Epithelial cell of esophagus (primary cell): ENCODE data around the gene STAT1.
A peak's percentile ranks its signal among the peaks of the same experiment; 100 is the strongest.

Experiments used
- DNase-seq: peaks from one replicate; pipeline ENCODE4 v3.0.0; 2010; ENCODE audit warnings: low read depth
- H3K4me3 ChIP-seq: 2 replicates; pipeline ENCODE4 v1.5.1; 2011; ENCODE audit warnings: mild to moderate bottlenecking, low read length, control low read depth
- TF ChIP-seq, protein P1 (sequence below): IDR thresholded peaks from 2 replicates; pipeline ENCODE4 v1.5.1; 2011; ENCODE audit warnings: low read depth, mild to moderate bottlenecking, low read length, control low read depth, inconsistent platforms; ENCODE audit not compliant: insufficient read depth; ENCODE audit errors: missing control alignments

STAT1 gene

GRCh38 chr2:191009541-191010374, 4.2 kb downstream of the STAT1 start:
- TF ChIP-seq, protein P1, sequence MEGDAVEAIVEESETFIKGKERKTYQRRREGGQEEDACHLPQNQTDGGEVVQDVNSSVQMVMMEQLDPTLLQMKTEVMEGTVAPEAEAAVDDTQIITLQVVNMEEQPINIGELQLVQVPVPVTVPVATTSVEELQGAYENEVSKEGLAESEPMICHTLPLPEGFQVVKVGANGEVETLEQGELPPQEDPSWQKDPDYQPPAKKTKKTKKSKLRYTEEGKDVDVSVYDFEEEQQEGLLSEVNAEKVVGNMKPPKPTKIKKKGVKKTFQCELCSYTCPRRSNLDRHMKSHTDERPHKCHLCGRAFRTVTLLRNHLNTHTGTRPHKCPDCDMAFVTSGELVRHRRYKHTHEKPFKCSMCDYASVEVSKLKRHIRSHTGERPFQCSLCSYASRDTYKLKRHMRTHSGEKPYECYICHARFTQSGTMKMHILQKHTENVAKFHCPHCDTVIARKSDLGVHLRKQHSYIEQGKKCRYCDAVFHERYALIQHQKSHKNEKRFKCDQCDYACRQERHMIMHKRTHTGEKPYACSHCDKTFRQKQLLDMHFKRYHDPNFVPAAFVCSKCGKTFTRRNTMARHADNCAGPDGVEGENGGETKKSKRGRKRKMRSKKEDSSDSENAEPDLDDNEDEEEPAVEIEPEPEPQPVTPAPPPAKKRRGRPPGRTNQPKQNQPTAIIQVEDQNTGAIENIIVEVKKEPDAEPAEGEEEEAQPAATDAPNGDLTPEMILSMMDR, result no peak
- DNase-seq, result peak; percentile 26
- no peak overlapping the region for H3K4me3 ChIP-seq

- no peak for DNase-seq
- no peak overlapping the region for H3K4me3 ChIP-seq
- TF ChIP-seq, protein P1, result no peak
Measured at GRCh38 chr2:191008286-191008685, 5.7 kb downstream of the STAT1 start.

DNA sequence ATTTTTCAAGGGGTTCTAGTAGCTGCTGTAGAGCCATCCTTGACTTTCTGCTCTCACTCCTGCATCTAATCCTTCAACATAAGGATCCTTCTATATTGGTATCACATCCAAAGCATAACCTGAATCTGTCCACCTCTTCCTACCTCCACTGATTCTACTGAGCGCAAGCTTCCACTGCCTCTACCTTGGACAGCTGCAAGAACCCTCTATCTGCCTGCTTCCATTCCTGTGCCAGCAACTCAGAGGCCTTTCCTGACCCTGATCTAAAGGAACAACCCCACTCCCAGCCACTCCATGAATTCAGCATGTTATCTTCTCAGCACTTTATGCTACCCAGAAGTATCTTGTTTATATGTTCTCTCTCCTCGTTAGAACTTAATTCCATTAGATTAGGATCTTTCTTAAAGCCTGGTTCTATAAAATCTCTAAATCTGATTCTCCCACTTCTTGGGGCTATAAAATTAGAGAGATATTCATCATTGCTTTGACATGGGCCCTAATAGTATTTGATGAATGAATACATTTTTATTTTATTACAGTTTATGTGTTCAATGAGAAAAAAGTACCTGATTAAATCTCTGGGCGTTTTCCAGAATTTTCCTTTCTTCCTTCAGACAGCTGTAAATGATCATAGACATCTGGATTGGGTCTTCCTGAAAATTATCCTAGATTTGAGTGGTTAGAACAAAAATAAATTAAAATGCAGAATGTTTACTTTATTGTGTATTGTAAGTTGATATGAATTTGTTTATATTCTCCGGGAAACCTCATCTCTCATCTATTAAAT, 6.8 kb downstream of the STAT1 start:
- no peak overlapping the region for H3K4me3 ChIP-seq
- TF ChIP-seq, protein P1, result no peak
- no peak for DNase-seq

GRCh38 chr2:191006297-191006696, 7.7 kb downstream of the STAT1 start:
- H3K4me3 ChIP-seq, result no peak overlapping the region
- TF ChIP-seq, protein P1, result no peak
- no peak for DNase-seq

DNA sequence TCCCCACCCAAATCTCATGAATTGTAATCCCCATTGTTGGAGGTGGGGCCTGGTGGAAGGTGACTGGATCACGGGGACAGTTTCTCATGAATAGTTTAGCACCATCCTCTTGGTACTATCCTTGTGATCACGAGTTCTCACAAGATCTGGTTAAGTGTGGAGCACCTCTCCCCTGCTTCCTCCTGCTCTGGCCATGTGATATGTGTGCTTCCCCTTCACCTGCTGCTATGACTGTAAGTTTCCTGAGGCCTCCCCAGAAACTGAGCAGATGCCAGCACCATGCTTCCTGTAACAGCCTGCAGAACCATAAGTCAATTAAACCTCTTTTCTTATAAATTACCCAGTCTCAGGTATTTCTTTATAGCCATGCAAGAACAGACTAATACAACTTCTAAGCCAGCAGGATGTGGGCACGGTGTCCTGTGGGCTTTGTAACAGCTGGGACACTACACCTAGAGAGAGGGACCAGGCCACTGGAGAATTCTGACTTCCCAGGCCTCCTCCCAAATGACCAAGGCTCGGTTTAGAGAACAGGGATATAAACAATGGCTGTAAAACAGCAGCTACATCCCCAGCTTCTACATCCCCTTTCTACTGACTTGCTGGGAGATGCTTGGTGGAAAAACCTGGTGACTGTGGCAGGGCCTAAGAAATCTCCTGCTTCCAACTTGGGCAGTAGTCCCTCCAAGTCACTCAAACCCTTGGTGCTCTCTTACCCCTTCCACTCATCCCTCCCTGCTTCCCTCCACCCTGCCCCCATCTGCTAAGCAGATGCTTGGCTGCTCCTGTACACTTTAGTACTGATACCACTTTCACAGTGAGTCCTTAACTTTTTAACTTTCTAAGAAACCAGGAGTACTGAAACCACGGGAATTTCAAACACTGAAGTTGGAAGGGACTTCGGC, 10.3 kb downstream of the STAT1 start:
- no peak overlapping the region for H3K4me3 ChIP-seq
- TF ChIP-seq, protein P1, result no peak
- no peak for DNase-seq

DNA sequence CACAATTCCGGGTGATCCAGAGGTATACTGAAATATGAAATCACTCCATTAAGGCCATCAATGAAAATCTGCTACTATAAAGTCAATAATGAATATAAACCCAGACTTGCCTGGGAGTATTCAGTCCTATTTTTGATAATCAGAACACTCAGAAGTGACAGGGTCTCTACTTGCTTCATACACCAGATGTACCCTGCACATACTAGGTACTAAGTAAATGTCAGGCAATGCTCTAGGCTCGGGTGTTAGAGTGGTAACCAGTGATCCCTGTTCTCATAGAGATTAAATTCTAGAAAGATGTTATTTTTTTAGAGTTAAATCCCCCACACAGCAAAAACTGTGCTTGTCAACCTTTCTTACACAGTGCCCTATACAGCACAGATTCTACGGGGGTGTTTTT, 12.3 kb downstream of the STAT1 start:
- TF ChIP-seq, protein P1, result no peak
- H3K4me3 ChIP-seq, result no peak overlapping the region
- no peak for DNase-seq
